NB4 (cell line): ENCODE data around the gene CACNA1B.

ENCODE experiments used
- DNase-seq: peaks from one replicate; pipeline ENCODE4 v3.0.0; 2010; ENCODE audit warnings: low read depth
- H3K4me3 ChIP-seq: one replicate; pipeline ENCODE4 v1.5.1; 2011; ENCODE audit warnings: mild to moderate bottlenecking, low read depth, low read length, moderate library complexity
- MAX ChIP-seq: IDR thresholded peaks from 2 replicates; pipeline ENCODE4 v1.6.1; 2011; ENCODE audit warnings: low read depth, low read length
- MYC ChIP-seq: IDR thresholded peaks from 2 replicates; pipeline ENCODE4 v1.6.1; 2011; ENCODE audit warnings: low read depth, low read length
- POLR2A ChIP-seq: IDR thresholded peaks from 2 replicates; pipeline ENCODE4 v1.6.1; 2011; ENCODE audit warnings: mild to moderate bottlenecking; ENCODE audit not compliant: insufficient read length; ENCODE audit errors: extremely low read depth
- TF ChIP-seq, protein P1 (sequence below): IDR thresholded peaks from one replicate; pipeline ENCODE4 v1.5.1; 2012; ENCODE audit warnings: low read depth, low read length

The CACNA1B gene

GRCh38 chr9:137970098-137970497, 92.5 kb downstream of the CACNA1B start:
- DNase-seq = no peak
- TF ChIP-seq MAX (no peak), MYC (no peak), POLR2A (no peak)
- TF ChIP-seq, protein P1, sequence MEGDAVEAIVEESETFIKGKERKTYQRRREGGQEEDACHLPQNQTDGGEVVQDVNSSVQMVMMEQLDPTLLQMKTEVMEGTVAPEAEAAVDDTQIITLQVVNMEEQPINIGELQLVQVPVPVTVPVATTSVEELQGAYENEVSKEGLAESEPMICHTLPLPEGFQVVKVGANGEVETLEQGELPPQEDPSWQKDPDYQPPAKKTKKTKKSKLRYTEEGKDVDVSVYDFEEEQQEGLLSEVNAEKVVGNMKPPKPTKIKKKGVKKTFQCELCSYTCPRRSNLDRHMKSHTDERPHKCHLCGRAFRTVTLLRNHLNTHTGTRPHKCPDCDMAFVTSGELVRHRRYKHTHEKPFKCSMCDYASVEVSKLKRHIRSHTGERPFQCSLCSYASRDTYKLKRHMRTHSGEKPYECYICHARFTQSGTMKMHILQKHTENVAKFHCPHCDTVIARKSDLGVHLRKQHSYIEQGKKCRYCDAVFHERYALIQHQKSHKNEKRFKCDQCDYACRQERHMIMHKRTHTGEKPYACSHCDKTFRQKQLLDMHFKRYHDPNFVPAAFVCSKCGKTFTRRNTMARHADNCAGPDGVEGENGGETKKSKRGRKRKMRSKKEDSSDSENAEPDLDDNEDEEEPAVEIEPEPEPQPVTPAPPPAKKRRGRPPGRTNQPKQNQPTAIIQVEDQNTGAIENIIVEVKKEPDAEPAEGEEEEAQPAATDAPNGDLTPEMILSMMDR = no peak
- no peak overlapping the region for H3K4me3 ChIP-seq

- no peak overlapping the region for H3K4me3 ChIP-seq
- no peak for DNase-seq
- TF ChIP-seq POLR2A = no peak
- no peak for TF ChIP-seq MYC
Measured at GRCh38 chr9:137970686-137971476, 93.3 kb downstream of the CACNA1B start.

- TF ChIP-seq MAX = no peak
- H3K4me3 ChIP-seq = no peak overlapping the region
Measured at GRCh38 chr9:137971477-137972138, 94.0 kb downstream of the CACNA1B start.

GRCh38 chr9:137972355-137972987, 94.9 kb downstream of the CACNA1B start:
- no peak overlapping the region for H3K4me3 ChIP-seq
- no peak for DNase-seq
- TF ChIP-seq, protein P1 = no peak
- TF ChIP-seq MAX (no peak), POLR2A (no peak), MYC (no peak)

More at GRCh38 chr9:137971477-137972138, 94.0 kb downstream of the CACNA1B start:
- DNase-seq = no peak

GRCh38 chr9:137972988-137973470, 95.4 kb downstream of the CACNA1B start:
- H3K4me3 ChIP-seq = no peak overlapping the region
- DNase-seq = no peak
- TF ChIP-seq POLR2A (no peak), MAX (no peak), MYC (no peak)
- TF ChIP-seq, protein P1 = no peak

- no peak overlapping the region for H3K4me3 ChIP-seq
- no peak for DNase-seq
- no peak for TF ChIP-seq MYC
- no peak for TF ChIP-seq MAX
Measured at GRCh38 chr9:137973829-137974416, 96.3 kb downstream of the CACNA1B start.
